Panc1 (cell line): ENCODE results near the gene MYO1E. TPM values are rescaled to one million over a fixed set of nuclear protein-coding genes. Genes with fewer than 3 reads are reported as not detected.
A peak's percentile ranks its signal among the peaks of the same experiment; 100 is the strongest.

Experiments used
- ATAC-seq: fragments of 200-7000 bp; cut with Tn5 transposase; 2 replicates; pipeline ENCODE4 v1.9.1; 2020; ENCODE audit warnings: mild to moderate bottlenecking, moderate library complexity
- BruUV-seq: library from RNA; stranded (reverse); fragments of 400-500 nt; replicated peaks from 2 replicates; lab custom pipeline; 2021; lab: Mats Ljungman, UMichigan
- CTCF ChIA-PET: fragments of 300-600 bp; sonication (Branson Sonifier 250); formaldehyde crosslinking; loops from one replicate; lab custom pipeline; 2022; ENCODE audit warnings: antibody characterized with exemption; lab: Charles Lee
- POLR2A ChIA-PET: fragments of 300-600 bp; sonication (Branson Sonifier 250); formaldehyde crosslinking; loops from one replicate; lab custom pipeline; 2022; ENCODE audit warnings: antibody characterized with exemption; lab: Charles Lee
- DNase-seq: peaks from one replicate; pipeline ENCODE4 v3.0.0-alpha.2; 2010; ENCODE audit warnings: low read depth, low spot score
- H3K27ac ChIP-seq: 2 replicates; pipeline ENCODE4 v1.5.1; 2011; ENCODE audit warnings: mild to moderate bottlenecking, low read length, inconsistent platforms
- H3K27me3 ChIP-seq: fragments of 200-500 bp; sonication (Bioruptor generic); 2 replicates; pipeline ENCODE4 v1.6.0; 2014; ENCODE audit warnings: low read length, inconsistent platforms; ENCODE audit not compliant: control insufficient read depth, insufficient read depth
- H3K36me3 ChIP-seq: fragments of 200-500 bp; sonication (Bioruptor generic); 2 replicates; pipeline ENCODE4 v1.5.1; 2014; ENCODE audit warnings: inconsistent platforms, mild to moderate bottlenecking, low read length, moderate library complexity; ENCODE audit not compliant: control insufficient read depth, insufficient read depth
- H3K4me1 ChIP-seq: 2 replicates; pipeline ENCODE4 v1.5.1; 2011; ENCODE audit warnings: inconsistent platforms, mild to moderate bottlenecking, low read length, moderate library complexity; ENCODE audit not compliant: control insufficient read depth, insufficient read depth
- H3K4me3 ChIP-seq, 2 experiments: 2 replicates each; pipeline ENCODE4 v1.5.1; 2011 to 2012; ENCODE audit warnings: low read depth in 2 of 2, low read length in 2 of 2, mild to moderate bottlenecking in 2 of 2, inconsistent platforms in 1 of 2, moderate library complexity in 1 of 2
- H3K9me3 ChIP-seq: fragments of 200-500 bp; sonication (Bioruptor generic); 2 replicates; pipeline ENCODE4 v1.5.1; 2014; ENCODE audit warnings: low read depth, mild to moderate bottlenecking, inconsistent platforms, low read length, moderate library complexity; ENCODE audit not compliant: control insufficient read depth, insufficient read depth
- CTCF ChIP-seq: fragments of 450-650 bp; IDR thresholded peaks from 2 replicates; pipeline ENCODE4 v1.5.1; 2017; ENCODE audit warnings: mild to moderate bottlenecking
- POLR2AphosphoS5 ChIP-seq: IDR thresholded peaks from 2 replicates; pipeline ENCODE4 v1.6.1; 2012; ENCODE audit warnings: mild to moderate bottlenecking, low read depth, low read length, moderate library complexity
- REST ChIP-seq, 2 experiments: IDR thresholded peaks; 2 replicates each; pipeline ENCODE4 v1.6.1; 2011 to 2012; ENCODE audit warnings: low read depth in 2 of 2, control low read depth in 1 of 2, low read length in 1 of 2, mild to moderate bottlenecking in 1 of 2, moderate library complexity in 1 of 2; ENCODE audit not compliant: insufficient read depth in 1 of 2
- SIN3A ChIP-seq: IDR thresholded peaks from 2 replicates; pipeline ENCODE4 v1.6.1; 2012; ENCODE audit warnings: low read depth, mild to moderate bottlenecking, low read length, moderate library complexity, borderline replicate concordance; ENCODE audit not compliant: insufficient read depth
- TCF7L2 ChIP-seq: IDR thresholded peaks from 2 replicates; pipeline ENCODE4 v1.6.1; 2011; ENCODE audit warnings: mild to moderate bottlenecking, low read depth, low read length, inconsistent platforms
- in situ Hi-C: cut with HindIII; loops from 2 replicates; pipeline ENCODE4 v1.10.0; 2016; ENCODE audit warnings: low sequenced_read_pairs, low pct_unique_long_range_greater_than_20kb
- intact Hi-C: fragments of 100-400 bp; cut with micrococcal nuclease; formaldehyde crosslinking; loops from one replicate; pipeline ENCODE4 v1.10.0; 2022; ENCODE audit not compliant: unreplicated experiment
- total RNA-seq: library from RNA; stranded (reverse); gene quantifications from one replicate; pipeline ENCODE4 v1.2.1, GENCODE V29; 2021; ENCODE audit not compliant: unreplicated experiment

The MYO1E gene
- total RNA-seq, 1 experiment from 2014 or later: 161 TPM

- DNase-seq (no peak), ATAC-seq (no peak)
- peaks cover 9% of the 10 kb centered on the region for H3K4me1 ChIP-seq
- BruUV-seq: TSS peak; percentile 18
- in situ Hi-C loops (no loop called here), intact Hi-C loops (no loop called here)
- no peaks in the 10 kb centered on the region for H3K9me3 ChIP-seq
- ChIA-PET CTCF (no interaction called here), POLR2A (no interaction called here)
- no peak overlapping the region for H3K4me3 ChIP-seq
- H3K27ac ChIP-seq: no peak overlapping the region
- no peak for TF ChIP-seq CTCF
- no peak for TF ChIP-seq TCF7L2
- TF ChIP-seq REST (IDR thresholded peaks at IDR 0.05; ENCODE audit: insufficient read depth in 1 of 2, low read depth in 2 of 2, low read length in 1 of 2): no peak
- TF ChIP-seq POLR2AphosphoS5: no peak
- TF ChIP-seq SIN3A: no peak
- no peaks in the 10 kb centered on the region for H3K27me3 ChIP-seq
- no peaks in the 10 kb centered on the region for H3K36me3 ChIP-seq
Measured at GRCh38 chr15:59362331-59362730, 10.3 kb downstream of the MYO1E start.

- BruUV-seq: no TSS peak
- Histone ChIP-seq H3K9me3 (no peaks in the 10 kb centered on the region), H3K4me1 (no peaks in the 10 kb centered on the region; the same call in none of the 2 replicates), H3K4me3 (no peak overlapping the region), H3K27me3 (no peaks in the 10 kb centered on the region), H3K36me3 (no peaks in the 10 kb centered on the region), H3K27ac (no peak overlapping the region)
- 0 out of 2 replicates have a peak, but pooled peaks have one; percentile 43 for ATAC-seq
- no peak for TF ChIP-seq TCF7L2
- no peak for TF ChIP-seq SIN3A
- no peak for TF ChIP-seq CTCF
- DNase-seq: no peak
- POLR2A ChIA-PET: interaction anchor here (0.7 kb wide), 1 partner anchor 303 kb away, joined by 3 read pairs; no protein-coding TSS in a partner anchor
- in situ Hi-C loops: no loop called here
- CTCF ChIA-PET: interaction anchor here (0.6 kb wide), 1 partner anchor 53 kb away, joined by 3 read pairs; no protein-coding TSS in a partner anchor
- intact Hi-C loops: no loop called here
Measured at GRCh38 chr15:59360896-59361295, 11.8 kb downstream of the MYO1E start.
